Renal cortex interstitium (tissue), 11 donors: ENCODE results near the gene FAM20B. TPM values are rescaled to one million over a fixed set of nuclear protein-coding genes. Genes with fewer than 3 reads are reported as not detected.
A peak's percentile ranks its signal among the peaks of the same experiment; 100 is the strongest.

Source experiments
- DNase-seq, 11 donors: peaks; one replicate each; pipeline ENCODE4 v3.0.0-alpha.2; 2013; ENCODE audit warnings: low read depth in 9 of 11, low spot score in 4 of 11; ENCODE audit errors: extremely low read depth in 1 of 11
- polyA plus RNA-seq, 3 donors: library from polyadenylated mRNA; unstranded; fragments of 120-200 nt; gene quantifications; one replicate each; pipeline ENCODE4 v1.2.1, GENCODE V29; 2013; ENCODE audit not compliant: insufficient read length in 3 of 3

Gene FAM20B
- polyA plus RNA-seq, 3 donors: 37.5 to 45.2 (median 42.9) TPM

- DNase-seq: peak; percentile 68 to 89 (median 85)
Measured at GRCh38 chr1:179081687-179082332, 56.1 kb downstream of the FAM20B start, which contains the start of gene TOR3A. TOR3A (plus strand) TSS chr1:179082070; CDS start chr1:179082129, 59 bp downstream.

GRCh38 chr1:179082333-179082998 lies 56.8 kb downstream of the FAM20B start:
- peak in 4 of 11 donors; percentile 22 to 32 (median 25) for DNase-seq

- DNase-seq: no peak
Measured at GRCh38 chr1:179082999-179083335, 57.3 kb downstream of the FAM20B start.

- DNase-seq: no peak
Measured at GRCh38 chr1:179083533-179083932, 57.8 kb downstream of the FAM20B start.

- DNase-seq: no peak
Measured at GRCh38 chr1:179087665-179088064, 62.0 kb downstream of the FAM20B start.

GRCh38 chr1:179089827-179090482 lies 64.3 kb downstream of the FAM20B start:
- DNase-seq: no peak

GRCh38 chr1:179090522-179090921 lies 64.8 kb downstream of the FAM20B start:
- no peak for DNase-seq

- no peak for DNase-seq
Measured at GRCh38 chr1:179090923-179091322, 65.2 kb downstream of the FAM20B start.

- no peak for DNase-seq
Measured at GRCh38 chr1:179091691-179092165, 66.0 kb downstream of the FAM20B start.

GRCh38 chr1:179092896-179093461 lies 67.3 kb downstream of the FAM20B start:
- no peak for DNase-seq

- DNase-seq: no peak
Measured at GRCh38 chr1:179094818-179095217, 69.1 kb downstream of the FAM20B start.

- no peak for DNase-seq
Measured at GRCh38 chr1:179095377-179095776, 69.7 kb downstream of the FAM20B start.

GRCh38 chr1:179095924-179096323 lies 70.2 kb downstream of the FAM20B start:
- DNase-seq: no peak

- DNase-seq: no peak
Measured at GRCh38 chr1:179099891-179100290, 74.2 kb downstream of the FAM20B start.

GRCh38 chr1:179101566-179101965 lies 75.9 kb downstream of the FAM20B start:
- DNase-seq: no peak

GRCh38 chr1:179103999-179104398 lies 78.3 kb downstream of the FAM20B start:
- DNase-seq: no peak

- no peak for DNase-seq
Measured at GRCh38 chr1:179104611-179105250, 79.0 kb downstream of the FAM20B start.

GRCh38 chr1:179105393-179105792 lies 79.7 kb downstream of the FAM20B start:
- no peak for DNase-seq
